Fibroblast of lung (primary cell): ENCODE measurements around the gene POPDC2. TPM values are rescaled to one million over a fixed set of nuclear protein-coding genes. Genes with fewer than 3 reads are reported as not detected.

Experiments
- DNase-seq, 2 donors: peaks; one replicate each; pipeline versions ENCODE4 v3.0.0 to v3.0.0-alpha.2; 2010; ENCODE audit warnings: low read depth in 2 of 2
- H2AFZ ChIP-seq: 2 replicates; pipeline ENCODE4 v1.5.1; 2012; ENCODE audit warnings: low read length, control low read depth, inconsistent platforms
- H3K27ac ChIP-seq: 2 replicates; pipeline ENCODE4 v1.5.1; 2011; ENCODE audit warnings: low read length, control low read depth; ENCODE audit not compliant: insufficient read depth
- H3K27me3 ChIP-seq: 2 replicates; pipeline ENCODE4 v1.5.1; 2011; ENCODE audit warnings: mild to moderate bottlenecking, low read length; ENCODE audit not compliant: control insufficient read depth, insufficient read depth
- H3K36me3 ChIP-seq: 2 replicates; pipeline ENCODE4 v1.5.1; 2011; ENCODE audit warnings: low read length; ENCODE audit not compliant: control insufficient read depth, insufficient read depth
- H3K4me1 ChIP-seq: 2 replicates; pipeline ENCODE4 v1.5.1; 2011; ENCODE audit warnings: low read length; ENCODE audit not compliant: control insufficient read depth, insufficient read depth; ENCODE audit errors: extremely low read depth
- H3K4me2 ChIP-seq: 2 replicates; pipeline ENCODE4 v1.5.1; 2011; ENCODE audit warnings: low read length, control low read depth; ENCODE audit not compliant: insufficient read depth; ENCODE audit errors: extremely low read depth
- H3K4me3 ChIP-seq, 4 experiments: fragments of 200-600 bp in 1 of 4; sonication (generic) in 1 of 4; replicated peaks in 1 of 4; 2 replicates each; pipeline ENCODE4 v1.5.1; 2011 to 2016; ENCODE audit warnings: low read length in 4 of 4, low read depth in 3 of 4, mild to moderate bottlenecking in 3 of 4, control low read depth in 2 of 4, inconsistent platforms in 1 of 4, mixed read lengths in 1 of 4; ENCODE audit not compliant: insufficient read depth in 1 of 4; ENCODE audit errors: control extremely low read depth in 1 of 4
- H3K79me2 ChIP-seq: 2 replicates; pipeline ENCODE4 v1.5.1; 2012; ENCODE audit warnings: mild to moderate bottlenecking, low read length, inconsistent platforms; ENCODE audit not compliant: control insufficient read depth, insufficient read depth
- H3K9ac ChIP-seq: 2 replicates; pipeline ENCODE4 v1.5.1; 2011; ENCODE audit warnings: mild to moderate bottlenecking, low read length, control low read depth; ENCODE audit not compliant: insufficient read depth
- H3K9me3 ChIP-seq: 2 replicates; pipeline ENCODE4 v1.5.1; 2012; ENCODE audit warnings: low read depth, low read length; ENCODE audit not compliant: control insufficient read depth, insufficient read depth
- H4K20me1 ChIP-seq: 2 replicates; pipeline ENCODE4 v1.5.1; 2011; ENCODE audit warnings: low read length; ENCODE audit not compliant: control insufficient read depth, insufficient read depth; ENCODE audit errors: extremely low read depth
- EZH2 ChIP-seq: IDR thresholded peaks from 2 replicates; pipeline ENCODE4 v1.5.1; 2012; ENCODE audit warnings: low read length, control low read depth, mild to moderate bottlenecking; ENCODE audit errors: missing control alignments
- polyA plus RNA-seq, 2 donors: library from polyadenylated mRNA; depleted of rRNA in 1 of 2; stranded (reverse) in 1 of 2; unstranded in 1 of 2; fragments of >200 nt; gene quantifications; 2 replicates each; pipeline ENCODE4 v1.2.1, GENCODE V29; 2011 to 2012; ENCODE audit warnings: missing spikeins in 1 of 2
- total RNA-seq: library from RNA; depleted of rRNA; stranded (reverse); fragments of >200 nt; gene quantifications from 2 replicates; pipeline ENCODE4 v1.2.1, GENCODE V29; 2014
- TF ChIP-seq, protein P1 (sequence below), 2 donors: IDR thresholded peaks in 1 of 2; conservative IDR thresholded peaks in 1 of 2; 1 replicate in 1 of 2; 2 replicates in 1 of 2; pipeline ENCODE4 v1.5.1; 2011 to 2012; ENCODE audit warnings: low read length in 2 of 2, control low read depth in 1 of 2, inconsistent platforms in 1 of 2, low read depth in 1 of 2, mild to moderate bottlenecking in 1 of 2

Gene POPDC2
- total and polyA plus RNA-seq, 2 donors (not counting 1 experiment from before 2014, with no cell fraction given): 0.17 to 0.26 TPM

DNA sequence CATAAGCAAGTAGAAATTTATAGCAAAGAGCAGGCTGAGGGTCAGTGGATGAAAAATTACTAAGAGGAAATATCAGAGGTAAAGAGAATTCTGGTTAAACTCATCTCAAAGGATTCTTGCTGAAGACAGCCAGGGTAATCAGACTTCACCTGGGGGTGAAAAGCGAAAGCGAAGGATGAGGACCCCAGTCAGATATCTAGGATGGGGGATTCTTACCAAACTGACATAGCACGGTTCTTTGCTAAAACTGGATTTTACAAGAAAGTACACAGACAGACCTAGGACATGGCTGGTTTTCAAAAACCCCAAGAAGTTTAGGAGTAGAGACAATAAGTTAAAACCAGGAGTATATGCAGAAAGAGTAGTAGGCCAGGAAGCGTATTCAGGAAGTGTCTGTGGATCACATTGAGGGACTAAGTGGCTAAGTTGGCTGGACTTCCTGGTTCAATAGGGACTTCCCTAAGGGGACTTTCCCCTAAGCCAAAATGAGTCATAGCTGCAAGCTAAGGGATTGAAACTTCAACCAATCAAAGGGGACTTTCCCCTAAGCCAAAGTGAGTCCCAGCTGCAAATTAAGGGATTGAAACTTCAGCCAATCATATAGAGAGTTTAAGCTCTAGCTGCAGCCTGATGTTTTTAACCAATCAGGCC lies 40.0 kb upstream of the POPDC2 start:
- peak in 1 of 2 donors; percentile 26 for DNase-seq
- Histone ChIP-seq H3K27ac (no peak overlapping the region), H3K4me1 (peaks cover 6% of the 10 kb centered on the region), H3K27me3 (peaks cover 7% of the 10 kb centered on the region), H3K9ac (no peak overlapping the region), H3K4me3 (no peak overlapping the region), H3K9me3 (no peaks in the 10 kb centered on the region), H3K79me2 (no peaks in the 10 kb centered on the region), H3K36me3 (no peaks in the 10 kb centered on the region), H4K20me1 (no peaks in the 10 kb centered on the region), H2AFZ (no peak overlapping the region), H3K4me2 (no peak overlapping the region)
- TF ChIP-seq, protein P1, sequence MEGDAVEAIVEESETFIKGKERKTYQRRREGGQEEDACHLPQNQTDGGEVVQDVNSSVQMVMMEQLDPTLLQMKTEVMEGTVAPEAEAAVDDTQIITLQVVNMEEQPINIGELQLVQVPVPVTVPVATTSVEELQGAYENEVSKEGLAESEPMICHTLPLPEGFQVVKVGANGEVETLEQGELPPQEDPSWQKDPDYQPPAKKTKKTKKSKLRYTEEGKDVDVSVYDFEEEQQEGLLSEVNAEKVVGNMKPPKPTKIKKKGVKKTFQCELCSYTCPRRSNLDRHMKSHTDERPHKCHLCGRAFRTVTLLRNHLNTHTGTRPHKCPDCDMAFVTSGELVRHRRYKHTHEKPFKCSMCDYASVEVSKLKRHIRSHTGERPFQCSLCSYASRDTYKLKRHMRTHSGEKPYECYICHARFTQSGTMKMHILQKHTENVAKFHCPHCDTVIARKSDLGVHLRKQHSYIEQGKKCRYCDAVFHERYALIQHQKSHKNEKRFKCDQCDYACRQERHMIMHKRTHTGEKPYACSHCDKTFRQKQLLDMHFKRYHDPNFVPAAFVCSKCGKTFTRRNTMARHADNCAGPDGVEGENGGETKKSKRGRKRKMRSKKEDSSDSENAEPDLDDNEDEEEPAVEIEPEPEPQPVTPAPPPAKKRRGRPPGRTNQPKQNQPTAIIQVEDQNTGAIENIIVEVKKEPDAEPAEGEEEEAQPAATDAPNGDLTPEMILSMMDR (conservative IDR thresholded peaks at IDR 0.05 in 1 of 2, IDR thresholded peaks at IDR 0.05 in 1 of 2; ENCODE audit: low read depth in 1 of 2, low read length in 2 of 2): no peak
- TF ChIP-seq EZH2: no peak

DNA sequence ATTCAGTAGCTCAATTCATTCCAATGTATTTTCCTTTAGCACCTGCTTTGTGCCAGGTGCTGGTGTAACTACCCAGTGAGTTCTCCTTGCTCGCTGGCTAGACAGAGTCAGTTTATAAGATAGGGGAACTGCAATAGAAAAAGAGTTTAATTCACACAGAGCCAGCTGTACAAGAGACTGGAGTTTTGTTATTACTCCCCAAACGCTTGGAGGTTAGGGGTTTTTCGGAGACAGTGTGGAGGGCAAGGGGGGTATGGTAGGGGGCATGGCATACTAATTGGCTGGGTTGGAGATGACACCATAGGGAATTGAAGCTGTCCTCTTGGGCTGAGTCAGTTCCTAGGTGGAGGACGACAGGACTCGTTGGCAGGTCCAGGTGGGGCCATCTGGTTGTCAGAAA lies 37.0 kb upstream of the POPDC2 start:
- Histone ChIP-seq H3K4me2 (no peak overlapping the region), H3K27ac (no peak overlapping the region), H3K4me1 (peaks cover 2% of the 10 kb centered on the region), H3K36me3 (no peaks in the 10 kb centered on the region), H3K27me3 (no peaks in the 10 kb centered on the region), H3K9me3 (no peaks in the 10 kb centered on the region), H3K79me2 (no peaks in the 10 kb centered on the region), H3K4me3 (no peak overlapping the region), H3K9ac (no peak overlapping the region), H2AFZ (no peak overlapping the region), H4K20me1 (no peaks in the 10 kb centered on the region)
- no peak for DNase-seq
- no peak for TF ChIP-seq EZH2
- TF ChIP-seq, protein P1 (conservative IDR thresholded peaks at IDR 0.05 in 1 of 2, IDR thresholded peaks at IDR 0.05 in 1 of 2; ENCODE audit: low read depth in 1 of 2, low read length in 2 of 2): no peak

DNA sequence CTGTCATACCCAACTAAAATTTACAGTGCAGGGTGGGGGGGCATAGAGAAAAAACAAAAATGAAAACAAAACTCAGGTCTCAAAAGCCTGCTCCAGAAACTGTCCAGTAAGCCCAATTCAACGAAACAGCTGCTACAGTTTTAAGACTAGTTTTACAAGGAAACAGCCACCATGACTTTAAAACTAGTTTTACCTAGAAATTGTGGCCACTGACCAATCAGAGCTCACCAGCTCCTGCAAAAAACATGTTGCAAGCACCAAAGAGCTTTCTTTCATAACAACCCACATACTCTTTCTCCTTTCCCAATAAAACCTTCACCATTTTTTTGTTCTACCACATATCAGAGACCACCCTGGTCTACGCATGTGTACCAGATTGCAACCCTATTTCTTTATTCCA lies 35.1 kb upstream of the POPDC2 start:
- DNase-seq: peak in 1 of 2 donors; percentile 13
- Histone ChIP-seq H3K9me3 (no peaks in the 10 kb centered on the region), H3K4me2 (no peak overlapping the region), H3K27ac (no peak overlapping the region), H3K79me2 (no peaks in the 10 kb centered on the region), H3K27me3 (no peaks in the 10 kb centered on the region), H3K4me1 (no peaks in the 10 kb centered on the region), H3K4me3 (no peak overlapping the region), H2AFZ (no peak overlapping the region), H4K20me1 (no peaks in the 10 kb centered on the region), H3K9ac (no peak overlapping the region), H3K36me3 (no peaks in the 10 kb centered on the region)
- TF ChIP-seq EZH2: no peak
- TF ChIP-seq, protein P1 (conservative IDR thresholded peaks at IDR 0.05 in 1 of 2, IDR thresholded peaks at IDR 0.05 in 1 of 2; ENCODE audit: low read depth in 1 of 2, low read length in 2 of 2): no peak
